GM12875 (cell line): ENCODE results near the gene NKX2-8.

Experiments used
- H3K4me3 ChIP-seq: one replicate; pipeline ENCODE4 v1.5.1; 2011; ENCODE audit warnings: low read depth, low read length, control low read depth
- TF ChIP-seq, protein P1 (sequence below): IDR thresholded peaks from 2 replicates; pipeline ENCODE4 v1.5.1; 2011; ENCODE audit warnings: low read depth, mild to moderate bottlenecking, control low read depth, inconsistent platforms, low read length, moderate library complexity, borderline replicate concordance; ENCODE audit not compliant: insufficient read depth

NKX2-8 gene

DNA sequence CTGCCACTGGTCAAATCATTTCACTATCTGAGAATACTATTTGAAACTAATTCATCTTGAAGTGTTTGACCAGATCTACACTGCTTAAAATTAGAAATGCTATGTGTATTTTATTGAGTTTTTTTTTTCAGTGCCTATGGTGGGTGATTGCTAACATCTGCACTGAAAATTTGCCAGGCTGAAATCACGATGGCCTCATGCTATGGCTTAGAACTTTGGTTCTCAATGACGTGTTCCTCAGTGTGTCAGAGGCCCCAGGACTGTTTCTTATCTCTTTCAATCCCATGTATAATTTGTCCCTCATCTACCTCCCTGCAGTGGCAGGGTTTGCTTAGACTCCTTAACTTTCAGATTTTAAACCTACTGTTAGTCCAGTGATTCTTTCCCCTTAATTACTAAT is 36.2 kb upstream of the NKX2-8 start:
- TF ChIP-seq, protein P1, sequence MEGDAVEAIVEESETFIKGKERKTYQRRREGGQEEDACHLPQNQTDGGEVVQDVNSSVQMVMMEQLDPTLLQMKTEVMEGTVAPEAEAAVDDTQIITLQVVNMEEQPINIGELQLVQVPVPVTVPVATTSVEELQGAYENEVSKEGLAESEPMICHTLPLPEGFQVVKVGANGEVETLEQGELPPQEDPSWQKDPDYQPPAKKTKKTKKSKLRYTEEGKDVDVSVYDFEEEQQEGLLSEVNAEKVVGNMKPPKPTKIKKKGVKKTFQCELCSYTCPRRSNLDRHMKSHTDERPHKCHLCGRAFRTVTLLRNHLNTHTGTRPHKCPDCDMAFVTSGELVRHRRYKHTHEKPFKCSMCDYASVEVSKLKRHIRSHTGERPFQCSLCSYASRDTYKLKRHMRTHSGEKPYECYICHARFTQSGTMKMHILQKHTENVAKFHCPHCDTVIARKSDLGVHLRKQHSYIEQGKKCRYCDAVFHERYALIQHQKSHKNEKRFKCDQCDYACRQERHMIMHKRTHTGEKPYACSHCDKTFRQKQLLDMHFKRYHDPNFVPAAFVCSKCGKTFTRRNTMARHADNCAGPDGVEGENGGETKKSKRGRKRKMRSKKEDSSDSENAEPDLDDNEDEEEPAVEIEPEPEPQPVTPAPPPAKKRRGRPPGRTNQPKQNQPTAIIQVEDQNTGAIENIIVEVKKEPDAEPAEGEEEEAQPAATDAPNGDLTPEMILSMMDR = no peak
- no peak overlapping the region for H3K4me3 ChIP-seq

DNA sequence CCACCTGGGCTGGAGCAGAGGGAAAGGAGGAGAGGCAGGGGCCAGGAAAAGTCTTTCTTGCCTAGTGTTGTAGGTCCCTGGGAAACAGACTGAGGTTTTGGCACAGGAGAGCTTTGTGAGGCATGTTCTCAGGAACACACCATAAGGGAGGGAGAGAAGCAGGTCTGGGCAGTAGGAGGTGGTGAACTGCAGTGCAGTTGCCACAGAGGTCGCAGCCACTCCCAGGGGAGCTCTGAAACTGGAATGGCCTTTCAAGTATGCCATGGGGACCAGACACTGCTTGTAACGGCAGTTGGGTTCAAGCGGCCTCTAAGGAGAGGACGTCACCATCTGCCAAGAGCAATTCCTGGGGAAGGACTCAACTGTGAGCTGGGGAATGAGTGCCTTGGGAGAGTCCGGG is 35.4 kb upstream of the NKX2-8 start:
- no peak overlapping the region for H3K4me3 ChIP-seq

DNA sequence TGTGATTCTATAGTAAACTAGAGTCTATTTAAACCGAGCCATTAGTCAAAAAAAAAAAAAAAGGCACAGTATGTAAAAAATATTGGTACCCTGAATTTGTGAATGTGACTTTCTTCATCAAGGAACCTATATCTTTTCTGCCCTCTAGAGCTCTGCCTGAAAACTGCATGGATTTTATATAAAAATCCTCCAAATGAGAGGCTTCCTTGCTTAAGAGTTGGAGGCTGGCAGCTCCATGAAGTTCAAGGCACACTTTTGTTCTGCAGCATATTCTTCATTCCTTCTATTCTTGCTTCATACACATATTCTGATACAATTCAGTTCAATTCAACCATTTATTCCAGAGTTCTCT is 23.1 kb upstream of the NKX2-8 start:
- TF ChIP-seq, protein P1 = no peak
- no peak overlapping the region for H3K4me3 ChIP-seq

More for the DNA sequence above, 35.4 kb upstream of the NKX2-8 start:
- TF ChIP-seq, protein P1 = no peak

DNA sequence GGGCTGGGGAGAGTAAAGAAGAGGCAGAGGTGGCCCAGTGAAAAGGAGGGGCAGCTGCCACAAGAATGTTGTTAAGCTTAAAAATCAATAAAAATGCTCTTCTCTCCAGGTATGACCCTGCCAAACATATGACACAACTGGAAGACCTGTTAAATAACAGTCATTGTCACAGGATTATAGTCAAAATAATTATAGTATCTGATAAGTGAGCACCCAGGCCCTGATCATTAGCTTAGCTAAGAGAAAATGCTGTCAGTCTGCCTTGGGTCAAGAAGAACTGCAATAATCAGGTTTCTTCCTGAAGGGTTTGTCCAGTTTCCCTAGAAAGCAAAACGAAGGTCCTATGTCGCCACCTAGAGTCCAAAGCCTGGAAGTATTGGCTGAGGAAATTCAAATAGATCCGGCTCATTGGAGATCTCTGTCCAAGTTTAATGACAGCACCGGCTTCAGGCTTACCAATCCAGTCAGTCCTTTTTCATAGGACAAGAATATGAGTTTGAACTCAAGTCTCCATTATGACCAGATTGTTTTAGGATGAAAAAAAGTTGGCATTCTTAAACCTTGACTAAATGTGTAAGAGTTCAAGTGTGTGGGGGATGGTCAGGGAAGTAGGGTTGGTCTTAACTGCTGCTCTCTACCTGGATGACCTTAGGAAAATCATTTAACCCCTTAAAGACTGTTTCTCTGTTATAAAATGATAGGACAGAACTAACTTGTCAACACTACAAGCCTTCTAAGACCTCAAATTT is 22.5 kb upstream of the NKX2-8 start:
- TF ChIP-seq, protein P1 = peak; percentile 75
- H3K4me3 ChIP-seq = no peak overlapping the region

DNA sequence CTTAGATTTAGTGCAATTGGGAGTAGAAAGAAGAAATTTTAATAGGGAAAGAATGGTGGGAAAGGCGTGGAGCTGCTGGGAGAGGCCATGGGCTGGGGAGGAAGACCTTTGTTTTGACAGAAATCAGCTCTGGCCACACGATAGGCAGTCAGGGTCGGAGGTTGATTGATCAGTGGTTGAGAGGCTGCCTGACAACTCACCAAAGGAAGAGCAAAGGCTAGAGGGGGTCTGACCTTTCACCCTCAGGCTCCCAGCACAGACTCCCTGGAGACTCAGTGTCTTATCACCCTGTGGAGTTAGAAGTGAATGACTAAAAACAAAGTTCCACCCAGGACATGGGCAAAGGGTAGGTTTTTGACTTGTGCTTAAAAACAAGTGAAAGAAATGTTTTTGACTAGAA is 18.0 kb upstream of the NKX2-8 start:
- TF ChIP-seq, protein P1 = no peak
- no peak overlapping the region for H3K4me3 ChIP-seq

DNA sequence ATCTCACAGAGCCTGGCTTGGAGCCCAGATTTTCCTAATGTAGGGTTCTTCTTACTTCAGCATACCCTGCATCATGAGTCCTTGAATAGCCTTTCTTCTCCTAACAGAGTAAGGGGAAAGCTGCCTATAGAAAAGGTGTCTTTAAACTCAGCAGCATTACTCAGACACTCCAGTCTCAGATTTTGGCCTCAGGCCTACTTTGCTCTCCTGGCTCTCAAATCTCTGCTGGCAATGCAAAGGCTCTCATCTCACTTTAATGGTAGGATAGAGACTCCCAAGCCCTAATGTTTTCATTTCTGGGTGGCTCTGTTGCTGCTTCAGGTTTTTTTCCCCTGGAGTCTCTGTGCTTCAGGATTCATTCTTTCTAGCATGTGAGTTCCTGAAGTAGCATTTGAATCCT is 9.1 kb upstream of the NKX2-8 start:
- TF ChIP-seq, protein P1 = no peak
- no peak overlapping the region for H3K4me3 ChIP-seq

DNA sequence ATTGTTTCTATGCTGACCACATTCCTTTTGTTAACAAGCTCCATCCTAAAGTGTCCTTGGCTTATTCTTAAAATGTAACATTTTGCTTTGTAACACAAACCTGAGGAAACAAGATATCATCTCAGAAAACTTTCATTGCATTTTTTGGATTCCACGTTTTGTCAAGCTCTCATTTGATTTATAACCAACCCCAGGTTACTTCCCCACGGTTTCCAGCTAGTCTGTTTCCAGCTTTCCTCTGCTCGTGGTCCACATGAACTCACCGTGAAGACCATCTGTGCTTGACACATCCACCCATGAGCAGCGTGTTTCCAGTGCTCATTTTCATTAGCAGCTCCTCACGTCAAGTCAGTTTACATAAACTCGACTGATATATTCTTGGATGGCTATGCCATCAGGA is 6.4 kb upstream of the NKX2-8 start:
- TF ChIP-seq, protein P1 = no peak
- H3K4me3 ChIP-seq = no peak overlapping the region
